ENCODE data around the gene TANC1.

DNA sequence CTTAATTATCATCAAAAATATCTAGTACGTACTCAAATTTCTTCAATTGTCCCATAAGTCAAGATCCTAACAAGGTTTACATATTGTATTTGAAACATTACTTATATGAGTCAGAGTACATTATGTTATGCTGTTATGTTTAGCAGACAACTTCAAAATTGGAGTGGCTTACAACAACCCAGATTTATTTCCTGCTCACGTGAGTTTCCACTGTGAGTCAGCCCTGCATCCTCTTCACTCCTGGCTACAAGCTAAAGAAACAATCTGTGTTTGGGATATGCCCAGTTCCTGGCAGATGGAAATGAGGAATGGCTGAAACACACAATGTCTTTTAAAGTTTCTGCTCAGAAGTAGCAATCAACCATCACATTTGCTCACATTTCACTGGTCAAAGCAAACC is 31.5 kb upstream of the TANC1 start:
- no peak for TF ChIP-seq POLR2A (IDR thresholded peaks at IDR 0.05)
- TF ChIP-seq, protein P1, sequence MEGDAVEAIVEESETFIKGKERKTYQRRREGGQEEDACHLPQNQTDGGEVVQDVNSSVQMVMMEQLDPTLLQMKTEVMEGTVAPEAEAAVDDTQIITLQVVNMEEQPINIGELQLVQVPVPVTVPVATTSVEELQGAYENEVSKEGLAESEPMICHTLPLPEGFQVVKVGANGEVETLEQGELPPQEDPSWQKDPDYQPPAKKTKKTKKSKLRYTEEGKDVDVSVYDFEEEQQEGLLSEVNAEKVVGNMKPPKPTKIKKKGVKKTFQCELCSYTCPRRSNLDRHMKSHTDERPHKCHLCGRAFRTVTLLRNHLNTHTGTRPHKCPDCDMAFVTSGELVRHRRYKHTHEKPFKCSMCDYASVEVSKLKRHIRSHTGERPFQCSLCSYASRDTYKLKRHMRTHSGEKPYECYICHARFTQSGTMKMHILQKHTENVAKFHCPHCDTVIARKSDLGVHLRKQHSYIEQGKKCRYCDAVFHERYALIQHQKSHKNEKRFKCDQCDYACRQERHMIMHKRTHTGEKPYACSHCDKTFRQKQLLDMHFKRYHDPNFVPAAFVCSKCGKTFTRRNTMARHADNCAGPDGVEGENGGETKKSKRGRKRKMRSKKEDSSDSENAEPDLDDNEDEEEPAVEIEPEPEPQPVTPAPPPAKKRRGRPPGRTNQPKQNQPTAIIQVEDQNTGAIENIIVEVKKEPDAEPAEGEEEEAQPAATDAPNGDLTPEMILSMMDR (IDR thresholded peaks at IDR 0.05) = no peak

All from testis (tissue), 2 donors.